Measurements from ENCODE around the gene C4orf33.

The C4orf33 gene

DNA sequence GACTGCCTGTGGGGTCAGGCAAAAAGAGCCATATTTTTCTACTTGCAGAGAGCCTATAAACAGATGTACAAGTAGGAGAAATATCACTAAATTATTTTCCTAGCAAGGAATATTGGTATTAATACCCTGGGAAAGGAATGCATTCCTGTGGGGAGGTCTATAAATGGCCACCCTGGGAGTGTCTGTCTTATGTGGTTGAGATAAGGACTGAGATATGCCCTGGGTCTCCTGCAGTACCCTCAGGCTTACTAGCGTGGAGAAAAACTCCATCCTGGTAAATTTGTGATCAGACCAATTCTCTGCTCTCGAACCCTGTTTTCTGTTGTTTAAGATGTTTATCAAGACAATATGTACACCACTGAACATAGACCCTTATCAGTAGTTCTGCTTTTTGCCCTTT is 35.4 kb downstream of the C4orf33 start:
- DNase-seq, result no peak

DNA sequence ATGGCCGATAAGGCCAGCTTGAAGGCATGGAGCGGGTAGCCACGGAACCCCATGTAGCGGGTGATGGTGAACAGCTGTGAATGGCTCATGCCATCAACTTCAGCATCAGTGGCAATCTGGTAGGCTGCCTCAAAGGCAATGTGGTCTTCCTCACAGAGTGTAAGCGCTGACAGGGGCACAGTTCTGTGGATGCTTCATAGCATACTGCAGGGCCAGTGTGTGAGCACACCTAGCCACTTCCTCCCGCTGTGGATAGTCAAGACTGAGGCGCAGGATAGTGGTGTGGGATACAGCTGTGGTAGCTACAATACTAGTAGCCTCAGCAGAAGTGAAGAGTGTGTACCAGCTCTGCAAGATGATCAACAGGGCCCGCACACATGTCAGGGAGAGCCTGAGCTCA is 40.5 kb downstream of the C4orf33 start:
- no peak for DNase-seq

DNA sequence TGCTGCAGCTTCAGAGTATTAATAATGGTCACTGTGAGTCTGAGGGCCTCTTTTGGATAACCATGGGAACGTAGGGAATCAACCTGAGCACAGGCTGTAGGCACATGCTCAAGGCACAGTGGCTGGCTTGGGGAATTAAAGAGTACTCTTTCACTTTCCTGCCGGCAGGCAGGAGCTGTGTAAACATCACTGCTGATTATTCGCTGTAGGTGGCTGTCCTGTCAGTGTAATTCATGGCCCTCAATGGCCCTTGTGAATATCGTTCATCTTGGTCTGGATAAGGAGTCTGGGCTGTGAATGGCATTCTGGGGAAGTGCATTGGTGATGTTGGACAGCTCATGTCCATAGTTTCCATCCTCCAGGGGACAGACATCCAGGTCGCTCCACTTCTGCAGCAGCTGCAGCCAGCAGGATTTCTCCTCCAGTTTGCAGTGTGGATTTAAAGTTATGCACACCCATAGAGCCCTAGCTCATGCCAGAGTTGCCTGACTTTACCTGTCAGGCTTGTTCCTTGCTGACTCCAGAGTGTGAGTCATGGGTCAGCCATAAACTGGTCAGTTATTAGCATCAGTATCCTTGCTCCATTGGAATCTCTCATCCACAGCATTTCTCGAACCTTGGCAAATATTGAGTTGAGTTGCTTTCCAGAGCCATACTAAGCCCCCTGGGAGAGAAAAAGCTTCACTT is 43.0 kb downstream of the C4orf33 start:
- DNase-seq, result no peak

DNA sequence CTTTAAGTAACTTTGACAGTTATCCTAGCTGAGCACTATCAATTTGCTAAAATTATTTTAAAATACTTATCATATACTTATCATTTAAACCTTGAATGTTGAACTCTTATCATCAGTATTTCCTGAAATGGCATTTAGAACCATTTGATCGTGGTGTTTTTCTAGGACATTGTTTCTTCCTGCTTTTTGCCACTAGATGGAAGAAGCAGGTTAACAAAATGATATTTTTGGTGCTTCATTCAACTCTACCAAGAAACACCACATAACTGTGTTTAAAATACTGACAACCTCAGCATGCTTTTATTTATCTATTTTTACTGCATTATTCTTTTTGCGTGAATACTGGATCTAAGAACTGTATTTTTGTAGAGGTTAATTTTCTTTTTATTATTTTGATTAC is 44.6 kb downstream of the C4orf33 start:
- no peak for DNase-seq

DNA sequence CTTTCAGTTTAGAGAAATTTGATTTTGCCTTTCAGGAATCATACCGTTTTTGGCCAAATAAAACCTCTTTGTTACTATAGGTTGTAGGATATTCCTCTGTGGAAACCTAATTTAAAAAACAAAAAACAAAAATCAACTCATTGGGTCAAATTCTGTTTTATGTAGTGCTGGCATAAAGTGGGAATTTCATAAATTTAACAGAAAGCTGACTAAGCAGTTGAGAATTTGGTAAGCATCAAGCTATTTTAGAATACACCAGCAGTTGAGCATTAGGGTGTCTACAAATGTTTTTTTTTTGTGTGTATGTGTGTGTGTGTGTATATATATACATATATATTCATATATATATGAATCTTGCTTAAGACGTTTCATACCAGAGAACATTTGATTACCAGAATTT is 47.4 kb downstream of the C4orf33 start:
- DNase-seq, result no peak

DNA sequence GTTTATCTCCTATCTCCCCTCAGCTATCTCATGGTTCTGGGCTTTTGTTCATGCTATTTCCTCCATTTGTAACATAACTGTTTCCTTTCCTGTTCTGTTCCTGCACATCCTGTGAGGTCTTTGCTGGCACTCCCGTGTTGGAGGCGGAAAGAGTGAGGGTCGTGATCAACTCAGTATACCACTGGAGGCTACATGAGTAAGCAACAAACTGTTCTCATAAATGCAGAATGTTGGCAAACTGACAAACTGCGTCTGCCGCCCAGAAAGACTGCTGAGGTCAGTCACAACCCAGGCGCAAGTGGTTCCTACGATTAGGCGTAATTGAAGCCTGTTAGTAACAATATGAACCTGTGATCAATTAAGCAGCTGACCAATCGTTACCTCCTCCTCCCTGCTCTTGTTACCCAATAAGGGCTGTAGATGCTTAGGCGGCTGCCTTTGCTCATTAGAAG is 48.8 kb downstream of the C4orf33 start:
- no peak for DNase-seq

DNA sequence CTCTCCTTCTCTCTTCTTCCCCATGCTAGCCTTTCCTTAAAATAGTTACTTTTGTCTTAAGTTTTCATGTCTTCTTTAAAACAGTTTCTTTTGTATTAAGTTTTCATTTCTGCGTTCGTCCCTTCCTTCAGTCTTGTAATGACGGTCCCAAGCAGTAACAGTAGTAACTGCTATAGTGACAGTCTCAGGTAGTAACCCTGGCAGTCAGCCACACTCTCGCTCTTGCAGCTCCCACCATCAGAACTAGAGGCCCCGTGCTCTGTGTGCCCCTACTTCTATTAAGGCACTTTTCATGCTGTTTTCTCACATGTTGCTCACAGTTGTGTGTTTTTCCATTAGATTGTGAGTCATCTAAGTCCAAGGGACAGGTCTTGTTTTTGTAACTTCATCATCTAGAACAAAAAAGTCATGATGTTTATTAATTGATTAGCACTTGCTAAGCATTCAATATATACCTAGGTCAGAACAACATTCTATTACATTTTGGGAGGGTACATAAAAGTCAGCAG is 49.3 kb downstream of the C4orf33 start:
- no peak for DNase-seq

DNA sequence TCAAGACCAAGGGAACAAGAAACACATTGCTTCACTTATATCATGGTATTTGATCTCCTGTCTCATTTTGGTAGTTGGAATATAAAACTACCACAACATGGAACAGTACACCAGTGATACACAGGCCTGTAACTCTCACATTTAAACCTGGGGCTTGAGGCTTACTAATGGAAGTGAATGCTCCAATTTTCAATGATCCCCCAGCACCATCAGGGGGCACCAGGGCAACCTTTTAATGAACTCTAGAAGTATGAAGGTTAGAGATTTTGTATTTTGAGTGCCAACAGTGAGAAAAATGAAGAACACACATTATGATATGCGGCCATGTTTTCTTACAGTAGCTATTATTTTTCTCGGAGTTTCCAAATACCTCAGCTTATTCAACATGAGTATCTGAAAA is 50.7 kb downstream of the C4orf33 start:
- DNase-seq, result no peak

DNA sequence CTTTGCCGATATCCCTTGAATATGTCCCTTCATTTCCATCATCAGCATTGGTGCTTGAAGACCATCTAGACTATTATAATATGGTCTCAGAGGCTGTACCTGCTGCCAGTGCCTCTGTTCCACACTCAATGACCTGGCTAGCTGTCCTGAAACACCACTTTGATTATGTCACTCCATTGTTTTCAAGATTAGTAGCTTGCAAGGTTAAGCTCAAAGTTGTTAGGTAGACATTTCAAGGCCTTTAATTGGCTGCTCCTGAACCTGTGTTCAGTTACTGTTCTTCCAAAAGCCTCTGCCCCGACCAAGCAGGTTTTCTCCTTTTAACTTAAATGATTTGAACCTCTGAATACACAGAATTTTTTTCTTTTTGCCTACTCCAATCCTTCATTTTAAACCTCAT is 52.9 kb downstream of the C4orf33 start:
- DNase-seq, result no peak

DNA sequence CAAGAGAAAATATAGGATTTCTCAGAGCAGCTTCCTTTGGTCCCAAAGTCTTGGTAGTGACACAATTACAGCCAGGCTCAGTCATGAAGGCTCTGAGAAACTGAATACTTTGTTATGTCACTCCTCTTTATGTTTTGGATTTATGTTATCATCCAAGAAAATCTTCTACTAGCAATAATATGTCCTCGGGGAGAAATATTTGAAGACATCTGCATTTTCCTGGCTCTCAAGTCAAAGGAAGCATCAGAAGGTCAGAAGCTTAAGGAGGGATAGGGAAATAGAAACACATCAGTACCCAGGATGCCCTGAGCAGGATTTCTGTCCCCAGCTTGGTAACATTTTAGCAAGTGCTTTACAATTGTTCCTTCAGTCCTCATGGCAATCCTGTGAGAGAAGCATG is 54.0 kb downstream of the C4orf33 start:
- DNase-seq, result no peak

DNA sequence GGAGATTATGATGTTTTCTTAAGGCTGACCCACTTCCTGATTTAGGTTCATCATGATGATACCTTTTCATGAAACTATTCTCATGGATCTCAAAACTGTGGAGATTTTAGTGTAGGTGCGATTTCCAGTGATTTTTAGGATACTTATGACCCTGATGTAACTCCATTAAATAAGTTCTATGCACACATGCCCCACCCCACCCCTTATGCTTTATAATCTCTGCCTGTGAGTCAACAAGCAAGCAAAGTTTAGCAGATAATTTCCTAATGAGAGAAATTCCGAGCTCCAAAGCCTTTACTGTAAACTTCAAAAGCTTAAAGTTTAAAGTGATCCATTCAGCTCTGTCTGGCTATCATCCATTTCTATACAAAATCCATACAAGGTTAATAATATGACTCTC is 56.4 kb downstream of the C4orf33 start:
- DNase-seq, result no peak

DNA sequence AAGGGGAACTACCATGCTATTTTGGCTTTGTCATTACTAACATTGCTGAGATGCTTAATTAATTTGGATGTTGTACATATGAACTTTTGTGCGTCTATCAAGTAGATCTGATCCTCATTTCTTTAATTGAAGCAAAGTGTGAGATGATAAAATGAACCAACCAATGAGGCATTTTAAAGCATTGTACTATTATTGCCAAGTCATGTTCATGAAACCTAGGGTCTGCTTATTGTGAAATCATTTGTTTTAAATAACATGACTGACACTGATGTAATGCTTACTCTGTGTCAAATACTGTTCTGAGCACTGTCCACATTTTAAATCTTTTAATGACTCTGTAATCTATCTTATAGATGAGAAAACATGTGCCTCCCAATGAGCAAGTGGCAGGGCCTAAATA is 57.7 kb downstream of the C4orf33 start:
- DNase-seq, result no peak

DNA sequence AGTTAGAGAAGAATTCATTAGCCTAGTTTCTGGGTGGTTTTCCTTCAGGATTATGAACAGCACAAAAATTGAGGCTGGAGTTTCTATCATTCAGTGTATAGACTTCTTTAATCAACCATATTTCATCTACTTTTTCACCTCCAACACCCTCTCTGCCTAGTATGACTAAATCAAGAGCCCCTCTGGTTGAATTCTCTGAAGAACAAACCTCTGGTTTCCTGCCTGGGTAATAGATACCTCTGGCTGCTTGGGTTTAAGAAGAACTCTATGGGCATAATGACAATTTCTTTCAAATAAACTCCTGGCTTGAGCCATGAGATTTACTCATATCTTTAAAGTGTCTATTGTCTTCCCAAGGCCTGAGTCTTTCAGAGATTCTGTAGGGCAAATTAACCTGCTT is 66.5 kb downstream of the C4orf33 start:
- DNase-seq, result no peak

DNA sequence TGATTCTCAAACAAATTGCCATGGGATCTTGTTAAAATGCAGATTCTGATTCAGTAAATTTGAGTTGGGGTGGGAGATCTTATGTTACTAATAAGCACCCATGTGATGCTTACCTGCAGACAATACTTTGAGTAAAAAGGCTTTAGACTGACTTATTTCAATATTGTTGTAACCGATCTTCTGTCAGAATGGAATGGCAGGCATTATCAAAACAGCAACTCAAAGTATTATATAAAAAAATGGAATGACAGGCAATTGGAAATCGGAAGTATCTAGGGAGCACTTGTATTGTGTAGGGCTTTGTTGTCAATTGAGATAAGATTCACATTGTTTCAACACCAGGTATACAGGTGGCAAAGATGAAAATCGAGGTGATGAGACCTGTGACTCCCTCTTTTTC is 67.5 kb downstream of the C4orf33 start:
- DNase-seq, result no peak

DNA sequence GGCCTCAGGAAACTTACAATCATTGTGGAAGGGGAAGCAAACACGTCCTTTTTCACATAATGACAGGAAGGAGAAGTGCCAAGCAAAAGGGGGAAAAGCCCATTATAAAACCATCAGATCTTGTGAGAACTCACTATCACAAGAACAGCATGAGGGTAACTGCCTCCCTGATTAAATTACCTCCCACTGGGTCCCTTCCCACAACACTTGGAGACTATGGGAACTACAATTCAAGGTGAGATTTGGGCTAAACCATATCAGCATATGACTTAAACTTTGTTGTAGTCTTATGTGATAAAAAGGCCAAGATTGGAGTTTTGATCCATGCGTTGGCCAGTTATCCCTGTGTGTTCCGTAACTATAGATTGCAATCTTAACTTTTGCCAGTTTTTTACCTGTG is 68.3 kb downstream of the C4orf33 start:
- no peak for DNase-seq
